Hindlimb muscle (tissue), 1 donor: Measurements from ENCODE around the gene GRHL1. TPM values are rescaled to one million over a fixed set of nuclear protein-coding genes. Genes with fewer than 3 reads are reported as not detected.

Experiments
- DNase-seq: peaks from one replicate; pipeline ENCODE4 v3.0.0-alpha.2; 2013
- polyA plus RNA-seq: library from polyadenylated mRNA; unstranded; fragments of 120-200 nt; gene quantifications from one replicate; pipeline ENCODE4 v1.2.1, GENCODE V29; 2013; ENCODE audit not compliant: insufficient read length

The GRHL1 gene
- polyA plus RNA-seq, 1 donor: 1.9 TPM

GRCh38 chr2:9972621-9973479 lies 21.4 kb downstream of the GRHL1 start:
- DNase-seq: no peak

GRCh38 chr2:9973690-9974089 lies 22.2 kb downstream of the GRHL1 start:
- DNase-seq: no peak

GRCh38 chr2:9974343-9974742 lies 22.9 kb downstream of the GRHL1 start:
- no peak for DNase-seq

GRCh38 chr2:9975328-9975727 lies 23.8 kb downstream of the GRHL1 start:
- DNase-seq: no peak

- DNase-seq: peak; percentile 47
Measured at GRCh38 chr2:9975805-9976447, 24.4 kb downstream of the GRHL1 start.

- DNase-seq: no peak
Measured at GRCh38 chr2:9979977-9980376, 28.5 kb downstream of the GRHL1 start.

GRCh38 chr2:9980520-9980919 lies 29.0 kb downstream of the GRHL1 start:
- no peak for DNase-seq

GRCh38 chr2:9981655-9982054 lies 30.2 kb downstream of the GRHL1 start:
- DNase-seq: no peak

- DNase-seq: peak; percentile 57
Measured at GRCh38 chr2:9982248-9982647, 30.8 kb downstream of the GRHL1 start.

GRCh38 chr2:9982891-9983290 lies 31.4 kb downstream of the GRHL1 start:
- DNase-seq: no peak

GRCh38 chr2:9983401-9984216 lies 32.1 kb downstream of the GRHL1 start:
- DNase-seq: no peak

- peak; percentile 61 for DNase-seq
Measured at GRCh38 chr2:9984217-9984739, 32.8 kb downstream of the GRHL1 start.

GRCh38 chr2:9984871-9985480 lies 33.5 kb downstream of the GRHL1 start:
- DNase-seq: no peak

GRCh38 chr2:9985531-9986328 lies 34.2 kb downstream of the GRHL1 start:
- no peak for DNase-seq

- no peak for DNase-seq
Measured at GRCh38 chr2:9988320-9988719, 36.8 kb downstream of the GRHL1 start.

GRCh38 chr2:9990736-9991135 lies 39.2 kb downstream of the GRHL1 start:
- DNase-seq: no peak

GRCh38 chr2:9991221-9991620 lies 39.7 kb downstream of the GRHL1 start:
- no peak for DNase-seq

- no peak for DNase-seq
Measured at GRCh38 chr2:9991829-9992273, 40.4 kb downstream of the GRHL1 start.

GRCh38 chr2:9992427-9993187 lies 41.1 kb downstream of the GRHL1 start:
- no peak for DNase-seq

- peak; percentile 55 for DNase-seq
Measured at GRCh38 chr2:9993488-9994165, 42.1 kb downstream of the GRHL1 start.
